ENCODE measurements around the gene NUDT16.
"Not testable (repeated sequence)": the region's sequence is repeated elsewhere in the genome, so short reads cannot be mapped to it uniquely, and the experiment has no call there.

Gene NUDT16

DNA sequence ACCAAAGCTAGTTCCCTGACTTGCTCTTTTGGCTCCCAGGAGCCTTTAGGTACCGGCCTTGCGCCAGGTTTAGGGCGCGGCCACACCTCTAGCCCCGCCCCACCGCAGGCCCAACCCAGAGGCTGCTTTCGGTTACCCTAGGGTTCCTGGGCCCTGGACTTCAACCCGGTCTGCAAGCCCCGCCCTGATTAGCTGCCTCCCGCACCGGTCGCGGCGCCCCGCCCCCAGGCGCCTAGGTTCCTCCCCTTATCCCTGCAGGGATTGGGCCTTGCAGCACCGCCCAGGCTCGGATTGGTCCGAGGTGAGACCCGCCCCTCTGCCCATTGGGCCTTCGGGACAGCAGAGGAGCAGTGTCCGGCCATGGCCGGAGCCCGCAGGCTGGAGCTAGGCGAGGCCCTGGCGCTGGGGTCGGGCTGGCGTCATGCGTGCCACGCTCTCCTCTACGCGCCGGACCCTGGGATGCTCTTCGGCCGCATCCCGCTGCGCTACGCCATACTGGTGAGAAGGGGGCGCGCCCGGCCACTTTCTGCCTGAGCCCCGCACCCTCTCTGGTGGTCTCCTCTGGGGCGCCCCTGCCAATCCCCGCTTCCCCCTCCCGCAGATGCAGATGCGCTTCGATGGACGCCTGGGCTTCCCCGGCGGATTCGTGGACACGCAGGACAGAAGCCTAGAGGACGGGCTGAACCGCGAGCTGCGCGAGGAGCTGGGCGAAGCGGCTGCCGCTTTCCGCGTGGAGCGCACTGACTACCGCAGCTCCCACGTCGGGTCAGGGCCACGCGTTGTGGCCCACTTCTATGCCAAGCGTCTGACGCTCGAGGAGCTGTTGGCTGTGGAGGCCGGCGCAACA, at the start of gene NUDT16:
TSS of gene NUDT16 (plus strand) at position 330 of the 847 bp plus-strand sequence. CDS start at position 361, 31 bp downstream.
- peak; percentile 98 for DNase-seq
- in situ Hi-C loops (cut with MboI; ENCODE audit: low pct_unique_long_range_greater_than_20kb, low sequenced_read_pairs) = no loop called here

DNA sequence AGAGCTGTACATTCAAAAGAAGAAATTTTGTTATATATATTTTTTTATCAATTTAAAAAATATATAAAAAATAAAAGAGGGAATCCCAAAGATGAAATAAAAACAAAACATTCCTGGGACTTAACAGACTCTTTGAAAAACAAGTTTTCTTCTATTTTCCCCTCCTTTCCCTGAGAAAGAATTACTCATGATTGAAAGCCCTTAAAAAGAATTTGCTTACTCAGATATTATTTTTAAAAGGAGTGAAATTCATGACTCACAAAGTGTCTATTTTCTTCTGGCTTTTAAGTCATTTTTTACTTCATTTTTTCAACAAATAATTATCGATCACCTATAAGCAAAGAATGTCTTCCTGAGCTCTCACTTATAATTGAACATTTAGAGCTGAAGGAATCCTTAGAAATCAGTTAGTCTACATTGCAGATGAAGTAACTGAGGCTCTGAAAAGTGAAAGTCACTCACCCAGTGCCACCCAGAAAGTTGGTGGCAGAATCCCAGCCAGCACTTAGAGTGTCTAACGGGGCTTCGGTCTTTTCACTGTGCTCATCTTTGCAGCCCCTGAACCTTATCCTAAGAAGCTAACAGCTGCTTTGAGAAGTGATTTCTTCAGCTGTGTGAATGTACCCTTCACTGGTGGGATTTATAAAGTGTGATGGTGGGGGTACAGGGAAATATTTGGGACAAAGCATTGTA, 42.5 kb upstream of the NUDT16 start:
- no peak for DNase-seq
- in situ Hi-C loops (cut with MboI; ENCODE audit: low pct_unique_long_range_greater_than_20kb, low sequenced_read_pairs) = no loop called here

DNA sequence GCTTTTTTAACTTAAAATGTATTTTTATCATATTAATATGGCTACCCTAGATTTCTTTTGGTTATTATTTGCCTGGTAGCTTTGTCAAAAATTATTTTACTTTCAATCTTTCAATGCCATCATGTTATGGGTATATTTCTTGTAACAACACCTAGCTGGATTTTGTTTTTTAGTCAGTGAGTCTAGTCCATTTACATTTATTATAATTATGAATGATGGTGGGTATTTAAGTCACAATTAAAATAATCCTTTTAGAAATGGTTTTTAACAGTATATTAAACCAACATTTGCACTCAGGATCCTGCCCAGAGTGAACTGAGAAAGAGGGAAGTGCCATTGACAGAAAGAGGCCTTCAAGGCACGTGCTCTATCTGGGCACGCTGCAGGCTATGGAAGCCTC, 39.8 kb upstream of the NUDT16 start:
- in situ Hi-C loops (cut with MboI; ENCODE audit: low pct_unique_long_range_greater_than_20kb, low sequenced_read_pairs) = no loop called here
- no peak for DNase-seq

DNA sequence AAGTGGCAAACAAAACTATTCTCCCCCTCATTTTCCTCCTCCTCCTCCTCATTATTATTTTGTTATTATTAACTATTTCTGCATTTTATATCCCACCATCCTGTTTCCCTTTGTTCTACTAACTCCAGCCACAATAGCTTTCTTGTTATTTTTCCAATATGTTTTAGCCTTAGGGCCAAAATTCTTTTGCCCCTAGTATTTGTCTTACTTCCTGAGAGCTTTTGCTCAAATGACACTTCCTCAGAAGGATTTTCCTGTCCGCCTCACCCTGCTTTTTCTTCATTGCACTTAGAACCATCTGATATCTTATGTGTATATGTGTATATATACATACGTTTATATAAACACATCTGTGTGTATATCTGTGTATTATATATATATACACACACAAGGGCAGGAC, 32.7 kb upstream of the NUDT16 start:
- in situ Hi-C loops (cut with MboI; ENCODE audit: low pct_unique_long_range_greater_than_20kb, low sequenced_read_pairs) = no loop called here
- DNase-seq = no peak

DNA sequence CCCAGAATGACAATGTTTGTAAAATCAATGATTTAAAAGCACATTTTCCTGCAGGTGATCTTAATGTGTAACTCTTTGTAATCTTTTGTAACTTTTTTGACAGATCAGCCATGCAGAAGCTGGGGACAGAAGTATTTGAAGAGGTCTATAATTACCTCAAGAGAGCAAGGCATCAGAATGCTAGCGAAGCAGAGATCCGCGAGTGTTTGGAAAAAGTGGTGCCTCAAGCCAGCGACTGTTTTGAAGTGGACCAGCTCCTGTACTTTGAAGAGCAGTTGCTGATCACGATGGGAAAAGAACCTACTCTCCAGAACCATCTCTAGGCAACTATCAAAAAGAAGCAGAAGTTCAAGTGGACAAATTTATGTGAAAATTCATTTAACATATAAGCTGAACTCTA, 32.1 kb upstream of the NUDT16 start:
- in situ Hi-C loops (cut with MboI; ENCODE audit: low pct_unique_long_range_greater_than_20kb, low sequenced_read_pairs) = no loop called here
- DNase-seq = no peak

DNA sequence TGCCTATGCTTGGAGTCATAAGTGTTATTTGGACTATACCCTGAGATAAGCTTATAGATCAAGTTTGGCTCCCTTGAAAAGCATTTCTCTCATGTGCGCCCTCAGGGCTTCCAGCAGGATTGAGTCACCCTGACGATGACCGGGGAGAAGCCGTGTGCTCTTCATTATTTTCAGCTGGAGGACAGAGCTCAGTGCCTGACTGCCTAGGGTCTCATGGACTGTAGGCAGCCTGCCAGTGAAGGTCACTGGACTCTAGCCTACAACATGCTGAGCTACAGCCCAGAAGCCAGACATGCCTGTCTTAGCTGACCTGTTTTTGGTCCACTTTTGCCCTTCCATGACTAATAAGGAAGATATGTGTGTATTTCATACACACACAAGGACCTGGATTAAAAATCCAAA, 31.6 kb upstream of the NUDT16 start:
- in situ Hi-C loops (cut with MboI; ENCODE audit: low pct_unique_long_range_greater_than_20kb, low sequenced_read_pairs) = no loop called here
- DNase-seq = no peak

DNA sequence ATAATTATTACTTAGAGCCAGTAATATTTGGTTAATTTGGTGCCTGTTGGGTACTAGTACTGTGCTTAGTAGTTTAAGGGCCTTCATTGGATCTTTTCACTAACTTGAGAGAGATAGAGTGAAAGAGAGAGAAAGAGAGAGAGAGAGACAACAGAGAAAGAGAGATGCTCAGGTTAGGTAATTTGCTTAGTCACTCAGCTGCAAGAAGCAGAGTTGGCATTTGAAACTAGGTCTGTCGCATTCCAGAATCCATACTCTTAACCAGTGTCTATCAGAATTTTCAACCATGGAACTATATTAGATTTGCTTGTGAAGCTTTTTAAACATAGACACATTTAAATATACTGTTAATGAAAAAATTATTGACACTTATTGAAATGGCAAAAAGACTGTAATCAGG, 31.1 kb upstream of the NUDT16 start:
- no peak for DNase-seq
- in situ Hi-C loops (cut with MboI; ENCODE audit: low pct_unique_long_range_greater_than_20kb, low sequenced_read_pairs) = no loop called here

DNA sequence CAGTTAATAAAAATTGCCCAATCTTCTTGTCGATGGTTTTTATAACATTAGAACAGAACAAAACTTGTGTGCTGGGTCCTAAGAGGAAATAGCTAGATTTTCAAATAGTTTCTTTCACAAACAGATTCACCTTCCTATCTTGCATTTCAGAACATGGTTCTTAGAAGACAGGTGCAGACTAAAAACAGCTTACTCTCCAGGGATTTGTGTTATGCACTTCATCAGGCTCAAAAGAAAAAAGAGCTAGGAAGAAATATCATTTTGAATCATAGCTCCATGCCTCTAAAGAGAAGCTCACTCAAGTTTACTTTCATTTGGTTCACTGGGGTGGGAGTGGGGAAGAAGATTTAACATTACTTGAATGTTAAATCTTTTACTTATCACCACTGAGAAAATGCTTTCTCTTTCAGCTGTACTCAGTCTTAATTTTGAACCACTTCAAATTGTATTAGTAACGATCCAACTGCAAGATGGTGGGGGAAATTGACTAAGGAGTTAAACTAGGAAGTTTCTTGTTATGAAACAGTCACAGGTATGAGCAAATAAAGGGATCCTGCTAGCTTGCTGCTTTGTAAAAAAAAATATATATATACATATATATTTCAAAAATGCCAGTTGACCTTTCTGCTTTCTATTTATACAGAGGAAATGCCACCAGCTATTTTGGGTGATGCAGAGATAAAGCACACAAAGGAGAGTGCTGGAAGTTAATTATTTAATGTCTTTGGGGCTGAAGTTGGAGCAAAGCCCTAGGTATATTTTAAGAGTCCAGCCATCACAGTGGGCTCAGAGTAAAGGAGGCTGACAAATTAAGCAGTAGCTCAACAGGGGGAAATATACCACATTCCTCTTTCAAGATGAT, 28.3 kb upstream of the NUDT16 start:
- in situ Hi-C loops (cut with MboI; ENCODE audit: low pct_unique_long_range_greater_than_20kb, low sequenced_read_pairs) = no loop called here

DNA sequence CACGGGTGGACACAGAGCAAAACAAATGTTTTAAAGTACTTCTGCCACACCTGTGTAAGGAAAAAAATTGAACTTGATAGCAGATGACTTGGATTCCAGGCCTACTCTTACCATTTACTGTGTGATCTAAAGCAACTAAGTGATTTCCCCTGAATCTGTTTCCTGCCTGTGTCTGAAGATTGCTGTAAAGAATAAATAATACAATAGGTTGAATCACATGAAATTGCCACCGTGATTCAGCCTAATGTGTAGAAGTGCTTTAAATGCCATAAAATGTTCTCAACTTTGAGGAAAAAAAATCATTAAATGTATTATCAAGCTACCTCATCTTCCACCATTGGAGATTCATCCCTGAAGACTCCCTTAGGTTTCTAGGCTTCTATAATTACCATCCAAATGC, 27.6 kb upstream of the NUDT16 start:
- in situ Hi-C loops (cut with MboI; ENCODE audit: low pct_unique_long_range_greater_than_20kb, low sequenced_read_pairs) = no loop called here
- DNase-seq = no peak

More for the DNA sequence above, 28.3 kb upstream of the NUDT16 start:
- DNase-seq = no peak

DNA sequence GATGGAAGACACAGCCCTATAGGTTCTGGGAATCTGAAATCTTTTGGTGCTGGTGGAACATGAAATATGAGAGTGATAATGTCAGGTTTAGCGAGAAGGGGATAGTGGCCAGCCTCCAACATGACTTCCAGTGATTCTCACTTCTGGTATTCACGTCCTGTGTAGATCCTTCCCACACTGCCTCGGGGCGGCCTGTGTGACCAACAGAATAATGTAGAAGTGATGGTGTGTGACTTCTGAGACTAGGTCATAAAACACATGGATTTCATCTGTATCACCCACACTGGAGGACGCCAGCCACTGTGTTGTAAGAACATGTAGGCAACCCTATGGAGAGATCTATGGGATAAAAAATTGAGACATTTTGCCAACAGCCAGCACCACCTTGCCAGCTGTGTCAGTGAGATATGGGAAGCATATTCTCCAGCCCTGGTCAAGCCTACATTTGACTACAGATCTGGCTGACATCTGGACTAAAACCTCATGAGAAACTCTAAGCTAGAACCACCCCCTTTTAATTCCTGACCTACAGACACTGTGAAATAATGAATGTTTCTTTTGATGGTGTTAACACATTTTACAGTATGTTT, 25.5 kb upstream of the NUDT16 start:
- DNase-seq = no peak
- in situ Hi-C loops (cut with MboI; ENCODE audit: low pct_unique_long_range_greater_than_20kb, low sequenced_read_pairs) = no loop called here

DNA sequence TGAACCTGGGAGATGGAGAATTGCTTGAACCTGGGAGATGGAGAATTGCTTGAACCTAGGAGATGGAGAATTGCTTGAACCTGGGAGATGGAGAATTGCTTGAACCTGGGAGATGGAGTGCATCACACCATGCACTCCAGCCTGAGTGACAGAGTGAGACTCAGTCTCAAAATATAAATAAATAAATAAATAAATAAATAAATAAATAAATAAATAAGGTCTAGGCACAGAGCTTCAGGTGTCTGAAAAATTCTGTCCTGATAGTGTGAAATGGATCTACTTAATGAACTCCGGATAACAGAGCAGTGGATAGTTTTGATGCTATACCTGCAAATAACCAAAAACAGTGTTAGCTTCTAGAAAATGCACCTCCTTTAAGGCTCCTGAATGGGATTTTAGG, 24.3 kb upstream of the NUDT16 start:
- DNase-seq = no peak
- in situ Hi-C loops (cut with MboI; ENCODE audit: low pct_unique_long_range_greater_than_20kb, low sequenced_read_pairs) = no loop called here

DNA sequence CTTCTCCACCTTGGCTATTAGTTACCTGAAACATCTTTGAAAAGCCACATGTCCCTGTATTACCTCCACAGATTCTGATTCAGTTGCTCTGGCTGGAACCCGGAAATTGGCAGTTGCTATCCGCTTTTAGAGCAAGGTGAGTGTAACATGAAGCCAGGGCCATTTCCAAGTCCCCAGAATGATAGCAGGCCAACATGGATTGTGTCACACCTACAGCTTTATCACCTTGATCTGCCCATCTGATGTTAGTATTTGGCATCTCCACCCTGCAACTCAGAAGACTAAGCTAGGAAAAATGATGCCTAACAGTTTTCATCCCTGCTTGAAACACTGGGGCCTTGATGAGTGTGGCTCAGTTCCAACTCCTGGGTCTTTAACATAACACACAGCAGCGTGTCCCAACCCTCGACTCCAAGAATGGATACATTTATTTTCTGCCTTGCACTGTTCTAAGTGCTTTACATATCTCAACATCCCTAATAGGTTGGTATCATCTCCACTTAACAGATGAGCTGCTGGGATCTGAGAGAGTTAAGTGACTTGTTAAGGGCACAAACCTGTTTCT, 21.3 kb upstream of the NUDT16 start:
- in situ Hi-C loops (cut with MboI; ENCODE audit: low pct_unique_long_range_greater_than_20kb, low sequenced_read_pairs) = no loop called here

DNA sequence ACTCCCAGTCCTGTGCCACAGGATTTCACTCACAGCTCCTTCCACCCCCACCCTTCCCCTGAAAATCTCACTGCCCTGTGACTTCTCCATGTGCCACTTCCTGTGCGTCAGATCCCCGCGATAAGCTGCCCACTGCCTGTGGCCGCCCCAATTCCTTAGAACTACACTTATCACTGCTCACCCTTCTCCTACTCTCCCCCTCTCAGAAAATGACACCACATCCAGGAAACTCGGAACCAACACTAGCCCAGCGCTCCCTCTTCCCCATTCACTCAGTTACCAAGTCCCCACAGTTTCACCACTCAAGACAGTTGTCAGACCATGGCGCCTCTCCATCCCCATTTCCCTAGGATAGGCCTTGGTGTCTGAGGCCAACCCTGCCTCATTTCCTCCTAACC, 20.5 kb upstream of the NUDT16 start:
- in situ Hi-C loops (cut with MboI; ENCODE audit: low pct_unique_long_range_greater_than_20kb, low sequenced_read_pairs) = not testable (repeated sequence)
- DNase-seq = peak; percentile 67

More for the DNA sequence above, 21.3 kb upstream of the NUDT16 start:
- no peak for DNase-seq

DNA sequence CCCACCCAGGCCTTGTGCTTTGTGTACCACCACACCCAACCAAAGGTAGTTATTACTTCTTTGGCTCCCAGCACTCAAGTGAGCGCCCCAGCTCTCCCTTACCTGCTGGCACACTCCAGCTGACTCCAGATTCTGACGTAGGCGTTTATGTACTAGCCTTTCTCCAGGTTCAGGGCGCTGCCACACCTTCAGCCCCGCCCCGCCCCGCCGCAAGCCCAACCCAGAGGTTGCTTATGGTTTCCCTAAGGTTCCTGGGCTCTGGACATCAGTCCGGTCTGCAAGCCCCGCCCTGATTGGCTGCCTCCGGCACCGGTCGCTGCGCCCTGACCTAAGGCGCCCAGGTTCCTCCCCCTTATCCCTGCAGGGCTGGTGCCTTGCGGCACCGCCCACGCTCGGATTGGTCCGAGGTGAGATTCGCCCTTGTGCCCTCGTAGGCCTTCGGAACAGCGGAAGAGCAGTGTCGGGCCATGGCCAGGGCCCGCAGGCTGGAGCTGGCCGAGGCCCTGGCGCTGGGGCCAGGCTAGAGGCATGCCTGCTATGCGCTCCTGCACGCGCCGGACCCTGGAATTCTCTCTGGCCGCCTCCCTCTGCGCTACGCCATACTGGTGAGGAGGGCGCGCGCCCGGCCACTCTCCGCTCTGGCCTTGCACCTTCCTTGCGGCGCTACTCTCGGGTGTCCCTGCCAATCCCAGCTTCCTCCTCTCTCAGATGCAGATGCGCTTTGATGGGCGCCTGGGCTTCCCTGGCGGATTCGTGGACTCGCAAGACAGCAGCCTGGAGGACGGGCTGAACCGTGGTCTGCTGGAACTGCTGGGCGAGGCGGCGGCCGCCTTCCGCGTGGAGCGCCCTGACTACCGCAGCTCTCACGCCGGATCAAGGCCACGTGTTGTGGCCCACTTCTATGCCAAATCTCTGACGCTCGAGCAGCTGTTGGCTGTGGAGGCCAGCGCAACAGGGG, 19.8 kb upstream of the NUDT16 start:
- DNase-seq = no peak

DNA sequence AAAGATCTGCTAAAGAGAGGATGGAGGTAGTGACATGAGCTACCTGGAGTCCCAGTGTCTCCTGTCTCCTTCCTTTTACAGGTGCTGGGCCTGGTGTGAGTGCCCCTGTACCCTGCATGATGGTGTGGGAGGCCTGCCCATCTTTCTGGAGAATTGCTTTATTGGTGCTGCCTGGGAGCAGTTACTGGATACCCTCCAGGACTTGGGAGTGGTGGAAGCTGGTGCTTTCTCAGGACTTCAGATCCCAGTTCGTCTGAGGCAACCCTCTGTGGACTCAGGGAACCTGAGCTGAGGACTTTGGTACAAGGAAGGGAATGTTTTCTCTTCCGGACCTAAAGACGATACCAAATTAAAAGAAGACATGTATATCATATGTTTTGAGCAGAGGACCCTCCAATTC, 18.3 kb upstream of the NUDT16 start:
- DNase-seq = no peak
- in situ Hi-C loops (cut with MboI; ENCODE audit: low pct_unique_long_range_greater_than_20kb, low sequenced_read_pairs) = no loop called here

More for the DNA sequence above, 19.8 kb upstream of the NUDT16 start:
- in situ Hi-C loops (cut with MboI; ENCODE audit: low pct_unique_long_range_greater_than_20kb, low sequenced_read_pairs) = no loop called here

DNA sequence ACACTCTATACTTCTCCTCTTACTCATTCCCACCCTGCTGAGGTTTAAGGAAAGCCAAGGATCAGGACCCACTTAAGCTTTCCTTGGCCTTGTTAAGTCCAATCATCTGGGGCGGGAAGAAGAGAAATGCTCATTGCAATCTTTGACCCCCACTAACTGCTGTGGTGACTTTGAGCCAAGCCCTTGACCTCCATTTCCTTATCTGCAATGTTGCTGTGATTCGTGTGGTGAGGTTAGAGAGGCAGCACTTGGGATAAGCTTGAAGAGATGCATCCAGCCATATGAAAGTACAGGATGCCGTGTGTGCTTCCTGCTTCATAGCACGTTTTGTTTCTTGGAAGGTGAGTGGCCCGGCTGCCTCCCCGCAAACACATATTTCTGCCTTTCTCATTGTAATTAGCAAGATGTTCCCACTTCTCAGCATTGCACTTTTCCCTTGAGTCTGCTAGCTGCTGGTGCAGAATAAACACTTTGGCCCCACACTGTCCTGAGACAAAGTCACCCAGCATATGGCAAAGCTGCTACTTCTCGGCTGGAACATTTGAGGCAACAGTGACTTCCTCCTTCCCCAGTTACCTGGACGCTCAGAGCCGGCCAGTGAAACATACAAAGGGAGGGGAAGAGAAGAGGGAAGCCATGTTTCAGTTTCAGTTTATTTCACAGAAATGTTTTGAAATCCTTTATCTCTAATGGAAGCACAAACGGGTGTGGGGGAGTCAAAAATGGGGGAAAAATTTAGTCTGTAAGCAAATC, 10.5 kb upstream of the NUDT16 start:
- in situ Hi-C loops (cut with MboI; ENCODE audit: low pct_unique_long_range_greater_than_20kb, low sequenced_read_pairs) = no loop called here
- no peak for DNase-seq

DNA sequence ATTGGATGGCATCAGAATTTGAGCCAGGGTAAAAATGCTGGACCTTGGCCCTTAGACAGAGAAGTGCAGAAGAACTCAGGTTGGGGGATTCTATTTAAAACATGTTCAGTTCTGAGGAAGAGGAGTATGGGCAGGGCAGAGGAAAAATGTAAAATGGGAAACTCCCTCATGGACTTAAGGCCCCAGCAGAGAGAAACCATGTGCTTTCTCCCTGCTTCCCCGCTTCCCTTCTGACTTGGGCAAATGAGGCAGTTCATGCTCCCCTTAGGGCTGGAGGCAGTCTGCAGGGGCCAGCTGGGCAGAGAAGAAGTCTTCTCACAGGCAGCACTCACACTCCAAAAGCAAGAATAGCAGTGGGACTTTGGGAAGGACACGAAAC, 9.9 kb upstream of the NUDT16 start:
- no peak for DNase-seq
- in situ Hi-C loops (cut with MboI; ENCODE audit: low pct_unique_long_range_greater_than_20kb, low sequenced_read_pairs) = no loop called here

All from KBM-7 (cell line).